DND-41 (cell line): ENCODE results near the gene CD55.

Experiments
- CTCF ChIP-seq: IDR thresholded peaks from 2 replicates; pipeline ENCODE4 v1.5.1; 2012; ENCODE audit warnings: borderline replicate concordance, low read length, moderate library complexity, mild to moderate bottlenecking; ENCODE audit not compliant: poor library complexity, severe bottlenecking; ENCODE audit errors: extremely low read depth
- EZH2 ChIP-seq: IDR thresholded peaks from 3 replicates; pipeline ENCODE4 v1.6.1; 2012; ENCODE audit warnings: borderline replicate concordance, low read depth, mild to moderate bottlenecking, moderate library complexity, low read length, inconsistent platforms; ENCODE audit not compliant: severe bottlenecking

DNA sequence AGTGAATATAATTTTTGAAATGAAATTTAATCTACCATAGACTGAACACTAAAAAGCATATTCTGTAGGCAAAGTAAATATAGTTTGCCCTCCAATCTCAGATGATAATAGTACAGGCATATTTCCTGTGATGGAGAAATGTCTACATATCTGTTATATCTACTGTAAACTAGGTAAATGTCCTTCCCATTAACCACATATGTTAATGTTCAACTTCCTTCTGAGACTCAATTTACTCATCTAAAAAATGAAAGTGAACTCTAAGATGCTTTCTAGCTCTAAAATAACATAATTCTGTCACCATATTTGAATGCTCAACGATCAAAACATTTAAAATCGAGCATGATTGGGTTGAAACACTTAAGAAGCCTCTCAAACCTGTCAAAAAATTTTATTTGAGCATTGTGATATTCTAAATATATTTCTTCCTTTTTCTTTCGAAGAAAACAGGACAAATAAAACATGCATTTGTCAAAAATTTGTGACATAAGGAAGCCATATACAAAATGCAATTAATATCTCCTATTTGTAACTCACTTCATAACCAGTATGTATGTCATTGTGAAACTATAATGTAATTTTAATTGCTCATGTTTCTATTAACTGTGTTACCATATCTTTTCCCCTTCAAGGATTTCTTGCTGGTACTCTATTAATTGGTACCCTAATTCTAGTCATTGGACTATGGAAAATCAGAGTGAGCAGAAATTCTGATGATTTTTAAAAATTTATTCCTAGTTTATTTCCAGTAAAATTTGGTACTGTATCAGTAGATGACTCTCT is 34.2 kb downstream of the CD55 start:
- TF ChIP-seq CTCF, result no peak
- no peak for TF ChIP-seq EZH2
